SK-MEL-5 (cell line): ENCODE measurements around the gene ACTR3. TPM values are rescaled to one million over a fixed set of nuclear protein-coding genes. Genes with fewer than 3 reads are reported as not detected.

Experiments used
- DNase-seq: peaks from one replicate; pipeline ENCODE4 v3.0.0-alpha.2; 2016; ENCODE audit warnings: low read depth, low spot score
- in situ Hi-C: cut with HindIII; loops from 2 replicates; pipeline ENCODE4 v1.10.0; 2016; ENCODE audit warnings: low sequenced_read_pairs, high pct_unique_total_duplicates, low pct_unique_long_range_greater_than_20kb
- total RNA-seq: library from RNA; depleted of rRNA; stranded (reverse); fragments of >200 nt; shearing (Covaris generic); gene quantifications from 2 replicates; pipeline ENCODE4 v1.2.3, GENCODE V29; 2014

The ACTR3 gene
- total RNA-seq, 1 experiment from 2014 or later: 218 TPM

- in situ Hi-C loops: no loop called here
- DNase-seq: no peak
These were observed 22.3 kb upstream of the ACTR3 start for GRCh38 chr2:113867571-113867970.

GRCh38 chr2:113869253-113869652 is 20.6 kb upstream of the ACTR3 start:
- DNase-seq: no peak
- in situ Hi-C loops: no loop called here

GRCh38 chr2:113872201-113872600 is 17.7 kb upstream of the ACTR3 start:
- no peak for DNase-seq
- in situ Hi-C loops: no loop called here

GRCh38 chr2:113873867-113874266 is 16.0 kb upstream of the ACTR3 start:
- in situ Hi-C loops: no loop called here
- DNase-seq: no peak

- DNase-seq: no peak
- in situ Hi-C loops: no loop called here
These were observed 14.8 kb upstream of the ACTR3 start for GRCh38 chr2:113875135-113875534.

- in situ Hi-C loops: no loop called here
These were observed 13.1 kb upstream of the ACTR3 start for GRCh38 chr2:113876503-113877387.

GRCh38 chr2:113877711-113878598 is 11.9 kb upstream of the ACTR3 start:
- in situ Hi-C loops: no loop called here
- no peak for DNase-seq

More at GRCh38 chr2:113876503-113877387, 13.1 kb upstream of the ACTR3 start:
- DNase-seq: peak; percentile 37

GRCh38 chr2:113878743-113879142 is 11.1 kb upstream of the ACTR3 start:
- no peak for DNase-seq
- in situ Hi-C loops: no loop called here

- in situ Hi-C loops: no loop called here
- no peak for DNase-seq
These were observed 10.4 kb upstream of the ACTR3 start for GRCh38 chr2:113879457-113879856.

GRCh38 chr2:113886479-113887008 is 3.3 kb upstream of the ACTR3 start:
- in situ Hi-C loops: no loop called here
- DNase-seq: peak; percentile 27

GRCh38 chr2:113887009-113887792 is 2.7 kb upstream of the ACTR3 start:
- in situ Hi-C loops: no loop called here
- DNase-seq: no peak

- in situ Hi-C loops: no loop called here
- DNase-seq: no peak
These were observed 1.0 kb upstream of the ACTR3 start for GRCh38 chr2:113888641-113889470.

- peak; percentile 53 for DNase-seq
These were observed 655 bp downstream of the ACTR3 start for GRCh38 chr2:113890253-113891235.

GRCh38 chr2:113891265-113891959 is 1.5 kb downstream of the ACTR3 start:
- in situ Hi-C loops: no loop called here

More at GRCh38 chr2:113890253-113891235, 655 bp downstream of the ACTR3 start:
- in situ Hi-C loops: no loop called here

More at GRCh38 chr2:113891265-113891959, 1.5 kb downstream of the ACTR3 start:
- no peak for DNase-seq
